GM18907 (cell line): ENCODE results near the gene TAF1C.

Experiments used
- ATAC-seq: cut with Tn5 transposase; IDR thresholded peaks from one replicate; pipeline ENCODE4 v1.9.1; 2021; ENCODE audit warnings: mild to moderate bottlenecking, moderate library complexity; ENCODE audit not compliant: unreplicated experiment

TAF1C gene

DNA sequence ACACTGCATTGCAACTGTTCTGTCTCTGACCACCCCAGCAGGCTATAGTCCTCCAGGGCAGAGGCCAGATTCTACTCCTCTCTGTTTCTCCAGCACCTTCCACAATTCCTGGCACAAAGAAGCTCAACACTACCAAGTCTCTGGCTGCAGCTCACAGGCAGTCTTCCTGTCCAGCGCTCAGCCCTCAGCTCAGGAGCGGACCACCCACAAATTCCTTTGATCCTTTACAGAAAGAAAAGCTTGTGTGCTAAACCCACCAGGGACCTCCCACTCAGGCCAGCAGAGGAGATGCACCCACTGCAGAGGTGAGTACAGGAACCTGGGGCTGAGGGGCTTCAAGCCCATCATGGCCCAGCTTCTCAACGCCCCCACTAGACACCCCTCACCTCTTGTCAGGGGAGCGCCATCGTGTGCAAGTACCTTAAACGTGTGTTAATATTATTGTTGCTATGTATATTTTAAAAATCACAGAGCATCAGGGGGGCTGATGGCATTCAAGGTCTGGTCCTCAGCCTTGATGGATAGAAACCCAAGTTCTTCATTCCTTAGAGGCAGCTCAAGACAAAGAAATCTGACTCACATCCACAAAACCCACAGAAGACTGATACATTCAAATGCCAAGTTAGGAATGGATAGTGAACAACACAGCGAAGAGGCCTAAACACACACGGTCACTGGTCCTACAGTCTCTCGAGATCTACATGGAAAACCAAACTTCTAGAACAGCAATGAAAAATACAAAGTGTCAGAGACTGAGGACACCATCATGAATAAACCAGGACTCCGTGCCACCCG is 50.3 kb downstream of the TAF1C start:
- ATAC-seq = no peak

DNA sequence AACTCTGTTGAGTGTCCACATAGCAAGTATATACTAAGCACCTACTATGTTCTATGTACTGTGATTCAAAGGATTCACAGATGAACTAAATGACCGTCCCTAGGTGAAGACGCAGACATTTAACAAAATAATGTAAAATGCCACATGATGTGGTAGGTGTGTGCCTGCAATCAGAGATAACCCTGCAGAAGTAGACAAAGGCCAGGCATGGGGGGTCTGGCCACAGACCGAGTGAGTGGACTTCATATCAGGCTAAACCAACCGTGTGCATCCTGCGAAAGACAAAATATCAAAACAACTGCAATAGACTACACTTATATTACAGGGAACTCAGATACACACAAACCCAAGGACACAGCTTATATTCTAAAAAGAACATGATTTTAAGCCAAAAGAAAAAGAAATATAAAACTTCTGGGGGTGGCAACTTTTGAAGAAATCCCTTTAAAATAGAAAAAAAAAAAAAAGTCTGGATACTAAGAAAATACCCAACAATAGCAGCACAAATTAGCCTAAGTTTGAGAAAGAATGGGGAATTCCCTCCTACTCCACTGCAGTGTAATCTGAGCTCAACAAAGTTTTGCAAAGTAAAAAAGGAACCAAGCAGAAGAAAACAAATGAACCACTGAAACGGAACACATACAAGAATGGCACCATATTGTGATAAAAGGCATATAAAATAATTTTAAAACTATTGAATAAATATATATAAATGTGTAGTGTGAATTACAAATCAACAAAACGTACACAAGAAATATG is 54.2 kb downstream of the TAF1C start:
- no peak for ATAC-seq

DNA sequence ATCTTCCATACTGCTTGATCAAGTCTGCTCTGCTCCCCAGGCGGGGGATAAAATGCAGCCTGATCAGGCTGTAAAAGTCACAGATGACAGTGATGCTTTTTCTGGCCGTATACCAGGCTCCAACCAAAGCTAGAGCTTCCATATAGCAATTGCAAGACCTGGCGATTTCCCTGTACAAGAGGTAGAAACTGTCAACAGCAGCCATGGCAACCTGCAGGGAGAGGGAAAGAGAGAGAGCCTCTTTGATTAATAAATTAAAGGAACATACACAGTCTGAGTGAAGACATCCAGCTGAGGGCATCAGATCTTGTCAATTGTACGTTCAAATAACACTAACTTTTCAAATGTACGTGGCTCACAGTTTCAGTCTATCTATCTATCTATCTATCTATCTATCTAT is 55.7 kb downstream of the TAF1C start:
- ATAC-seq = no peak
